K562 (cell line): ENCODE results near the gene ARHGEF16. TPM values are rescaled to one million over a fixed set of nuclear protein-coding genes. Genes with fewer than 3 reads are reported as not detected.

Experiments
- ATAC-seq: fragments of 200-7000 bp; cut with Tn5 transposase; 3 replicates; pipeline ENCODE4 v1.9.1; 2020; ENCODE audit warnings: moderate library complexity
- BruUV-seq: library from RNA; stranded (reverse); fragments of 400-500 nt; replicated peaks from 2 replicates; lab custom pipeline; 2021; lab: Mats Ljungman, UMichigan
- CTCF ChIA-PET: fragments of 300-600 bp; formaldehyde crosslinking; extraction: SDS; loops from one replicate; lab custom pipeline; 2021; ENCODE audit warnings: low intra/inter-chr PET ratio; lab: Yijun Ruan, JAX
- POLR2A ChIA-PET: fragments of 300-600, 350-650 bp; sonication (Branson Sonifier 250); formaldehyde crosslinking; extraction: SDS; loops from one replicate; lab custom pipeline; 2021; ENCODE audit warnings: antibody characterized with exemption, inconsistent platforms; lab: Yijun Ruan, JAX
- DNase-seq, 4 experiments: peaks; one replicate each; pipeline versions ENCODE4 v3.0.0 to v3.0.0-alpha.2; 2011 to 2018; ENCODE audit warnings: low spot score in 3 of 4, mixed read lengths in 3 of 4; ENCODE audit errors: extremely low read depth in 1 of 4
- FAIRE-seq: peaks from 2 replicates; lab custom pipeline; 2011; peaks lifted over from hg19 to GRCh38; lab: Jason Lieb, UNC
- H2AFZ ChIP-seq: 2 replicates; pipeline ENCODE4 v1.6.0; 2011; ENCODE audit warnings: low read depth, low read length, control low read depth, inconsistent platforms
- H3K27ac ChIP-seq: fragments of 200-600 bp; 3 replicates; pipeline ENCODE4 v1.8.0; 2011; ENCODE audit warnings: low read depth, mild to moderate bottlenecking, control low read depth, inconsistent platforms, low read length, moderate library complexity, mixed read lengths; ENCODE audit errors: extremely low read depth
- H3K27me3 ChIP-seq, 2 experiments: fragments of 300-600 bp in 1 of 2; 2 replicates in 1 of 2; 3 replicates in 1 of 2; pipeline versions ENCODE4 v1.6.0 to v1.8.0; 2011; ENCODE audit warnings: inconsistent platforms in 2 of 2, low read length in 2 of 2, mild to moderate bottlenecking in 1 of 2, mixed read lengths in 1 of 2, moderate library complexity in 1 of 2; ENCODE audit not compliant: control insufficient read depth in 2 of 2, insufficient read depth in 2 of 2
- H3K36me3 ChIP-seq: fragments of 300-600 bp; 3 replicates; pipeline ENCODE4 v1.8.0; 2011; ENCODE audit warnings: mild to moderate bottlenecking, low read length, inconsistent platforms; ENCODE audit not compliant: control insufficient read depth, insufficient read depth
- H3K4me1 ChIP-seq, 2 experiments: fragments of 200-600 bp in 1 of 2; replicated peaks in 1 of 2; 2 replicates in 1 of 2; 3 replicates in 1 of 2; pipeline versions ENCODE4 v1.5.1 to v1.8.0; 2011; ENCODE audit warnings: inconsistent platforms in 2 of 2, low read length in 2 of 2, mild to moderate bottlenecking in 1 of 2, mixed read lengths in 1 of 2, moderate library complexity in 1 of 2; ENCODE audit not compliant: control insufficient read depth in 2 of 2, insufficient read depth in 2 of 2
- H3K4me2 ChIP-seq: 2 replicates; pipeline ENCODE4 v1.6.1; 2011; ENCODE audit warnings: low read length, control low read depth, inconsistent platforms, mixed read lengths; ENCODE audit not compliant: insufficient read depth
- H3K4me3 ChIP-seq: fragments of 200-600 bp; sonication (generic), shearing (Covaris generic); 2 replicates; pipeline ENCODE4 v1.5.1; 2016; ENCODE audit warnings: control low read depth, inconsistent platforms
- H3K79me2 ChIP-seq: fragments of 200-600 bp; 3 replicates; pipeline ENCODE4 v1.8.0; 2011; ENCODE audit warnings: low read length, inconsistent platforms; ENCODE audit not compliant: control insufficient read depth, insufficient read depth
- H3K9ac ChIP-seq, 2 experiments: 2 replicates each; pipeline versions ENCODE4 v1.6.0 to v1.6.1; 2011; ENCODE audit warnings: low read depth in 2 of 2, low read length in 2 of 2, control low read depth in 1 of 2, inconsistent platforms in 1 of 2, mild to moderate bottlenecking in 1 of 2, mixed read lengths in 1 of 2; ENCODE audit not compliant: insufficient read depth in 1 of 2
- H3K9me1 ChIP-seq: one replicate; pipeline ENCODE4 v1.6.0; 2011; ENCODE audit warnings: inconsistent platforms, mild to moderate bottlenecking, low read length, moderate library complexity; ENCODE audit not compliant: control insufficient read depth, insufficient read depth
- H3K9me3 ChIP-seq: replicated peaks from 2 replicates; pipeline ENCODE4 v1.5.1; 2011; ENCODE audit warnings: low read depth, low read length, inconsistent platforms; ENCODE audit not compliant: control insufficient read depth, insufficient read depth
- H4K20me1 ChIP-seq: replicated peaks from 2 replicates; pipeline ENCODE4 v1.6.1; 2011; ENCODE audit warnings: low read length, inconsistent platforms, mixed read lengths; ENCODE audit not compliant: control insufficient read depth, insufficient read depth
- CLOCK ChIP-seq: fragments of 250-450 bp; sonication (Bioruptor Pico); IDR thresholded peaks from 2 replicates; pipeline ENCODE4 v1.4.0; 2020; ENCODE audit warnings: mild to moderate bottlenecking, moderate library complexity, borderline replicate concordance
- CXXC5 ChIP-seq: fragments of 250-450 bp; sonication (Bioruptor Pico); IDR thresholded peaks from 2 replicates; pipeline ENCODE4 v1.8.0; 2022; ENCODE audit warnings: inconsistent platforms, mild to moderate bottlenecking, moderate library complexity
- GABPB1 ChIP-seq: sonication (generic); formaldehyde crosslinking; IDR thresholded peaks from 2 replicates; pipeline ENCODE4 v1.8.0; 2022; ENCODE audit warnings: mild to moderate bottlenecking, missing genetic modification reagents
- HDAC8 ChIP-seq: fragments of 450-650 bp; IDR thresholded peaks from 2 replicates; pipeline ENCODE4 v1.6.1; 2016; ENCODE audit warnings: mild to moderate bottlenecking, missing genetic modification characterization, moderate library complexity, missing compliant biosample characterization
- HNRNPK ChIP-seq: fragments of 200-400 bp; formaldehyde crosslinking; IDR thresholded peaks from one replicate; pipeline ENCODE4 v1.6.1; 2018; ENCODE audit warnings: mild to moderate bottlenecking, low read depth, low read length; ENCODE audit not compliant: poor library complexity, severe bottlenecking
- LARP7 ChIP-seq: fragments of 450-650 bp; IDR thresholded peaks from 2 replicates; pipeline ENCODE4 v1.6.1; 2016
- PCBP2 ChIP-seq: fragments of 200-400 bp; formaldehyde crosslinking; IDR thresholded peaks from 2 replicates; pipeline ENCODE4 v1.6.1; 2018; ENCODE audit warnings: low read length, low read depth, mild to moderate bottlenecking, moderate library complexity; ENCODE audit not compliant: poor library complexity, severe bottlenecking
- PPARD ChIP-seq: fragments of 250-450 bp; sonication (Bioruptor Pico); IDR thresholded peaks from 2 replicates; pipeline ENCODE4 v1.8.0; 2022; ENCODE audit warnings: inconsistent platforms, mild to moderate bottlenecking, moderate library complexity
- RBM25 ChIP-seq: fragments of 200-400 bp; formaldehyde crosslinking; IDR thresholded peaks from 2 replicates; pipeline ENCODE4 v1.6.1; 2018; ENCODE audit warnings: low read length, low read depth, moderate library complexity; ENCODE audit not compliant: severe bottlenecking
- SREBF2 ChIP-seq: sonication (generic); formaldehyde crosslinking; IDR thresholded peaks from 2 replicates; pipeline ENCODE4 v1.4.0; 2020; ENCODE audit warnings: mild to moderate bottlenecking, missing genetic modification reagents
- TAL1 ChIP-seq: fragments of 450-650 bp; IDR thresholded peaks from 2 replicates; pipeline ENCODE4 v1.6.1; 2016; ENCODE audit warnings: mild to moderate bottlenecking
- TRIM25 ChIP-seq: fragments of 450-650 bp; IDR thresholded peaks from 2 replicates; pipeline ENCODE4 v1.7.0; 2016; ENCODE audit warnings: borderline replicate concordance
- XRCC5 ChIP-seq: fragments of 200-400 bp; formaldehyde crosslinking; IDR thresholded peaks from 2 replicates; pipeline ENCODE4 v1.6.1; 2017; ENCODE audit warnings: low read depth, mild to moderate bottlenecking, low read length
- ZNF3 ChIP-seq: fragments of 250-450 bp; sonication (Bioruptor Pico); IDR thresholded peaks from 2 replicates; pipeline ENCODE4 v1.5.0; 2021; ENCODE audit warnings: mild to moderate bottlenecking, moderate library complexity
- ZNF354B ChIP-seq: fragments of 250-450 bp; sonication (Bioruptor Pico); IDR thresholded peaks from 2 replicates; pipeline ENCODE4 v1.4.0; 2020
- WGBS: fragments of 100-300 bp; shearing (Covaris generic); methylation state at CpG from one replicate; pipeline ENCODE4 v1.1.6; 2016; ENCODE audit warnings: low coverage, mixed read lengths; ENCODE audit not compliant: insufficient coverage; ENCODE audit errors: missing lambda C conversion rate; 5-methylcytosine and 5-hydroxymethylcytosine counted together
- in situ Hi-C: fragments of 300-500 bp; cut with MboI; formaldehyde crosslinking; loops from 4 replicates; pipeline ENCODE4 v1.15.0; 2018; ENCODE audit warnings: inconsistent platforms, mixed read lengths
- intact Hi-C: fragments of 100-400 bp; cut with micrococcal nuclease; formaldehyde crosslinking; loops from 2 replicates; pipeline ENCODE4 v1.14.2; 2022
- polyA plus RNA-seq, 8 experiments: library from polyadenylated mRNA; depleted of rRNA in 4 of 8; stranded (reverse) in 5 of 8; unstranded in 3 of 8; fragments of >200 nt; fragmentation: Nextera tagmentation in 2 of 8; fragmentation: Illumina TruSeq in 1 of 8; extraction: Ambion mirVana in 2 of 8; extraction: Trizol in 1 of 8; gene quantifications; 2 replicates each; pipeline versions ENCODE4 v1.2.1 to v1.2.3, GENCODE V29; 2011 to 2014; ENCODE audit warnings: inconsistent platforms in 1 of 8, missing spikeins in 1 of 8
- total RNA-seq, 7 experiments: library from RNA; depleted of rRNA in 6 of 7; stranded (reverse); fragments of >200 nt in 6 of 7; fragmentation: Illumina TruSeq in 2 of 7; extraction: Trizol in 2 of 7; gene quantifications; 2 replicates each; pipeline versions ENCODE4 v1.2.1 to v1.2.3, GENCODE V29; 2011 to 2021; ENCODE audit warnings: low replicate concordance in 1 of 7
- TF ChIP-seq, protein P1 (sequence below): sonication (generic); formaldehyde crosslinking; IDR thresholded peaks from 2 replicates; pipeline ENCODE4 v1.4.0; 2020; ENCODE audit warnings: mild to moderate bottlenecking, missing genetic modification reagents

Gene ARHGEF16
- total and polyA plus RNA-seq, 9 of the 15 experiments (the other 6 are each of a cell fraction or from before 2014, with no cell fraction given) = 0.15 to 1.2 (median 0.49) TPM; not detected in 2

DNA sequence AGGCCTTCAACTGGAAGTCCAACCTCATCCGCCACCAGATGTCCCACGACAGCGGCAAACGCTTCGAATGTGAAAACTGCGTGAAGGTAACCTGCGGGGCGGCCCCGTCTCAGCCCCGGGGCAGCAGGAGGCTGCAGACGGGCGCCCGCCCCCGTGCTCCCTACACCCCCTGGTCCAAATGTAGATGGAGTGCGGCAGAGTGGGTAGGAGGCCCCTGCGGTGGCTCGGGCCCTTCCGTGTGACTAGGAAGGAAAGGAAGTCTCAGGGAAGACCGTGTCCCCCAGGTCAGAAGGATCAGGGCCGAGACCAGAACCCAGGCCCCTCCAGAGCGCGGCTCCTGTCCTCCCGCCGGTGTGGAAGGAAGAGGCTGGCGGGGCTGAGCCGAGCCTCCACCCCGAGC is 49.7 kb upstream of the ARHGEF16 start (continued):
- TF ChIP-seq PCBP2 = no peak
- TF ChIP-seq, all 486 proteins: peak for 1

- ChIA-PET CTCF (no interaction called here), POLR2A (interaction anchor here (0.7 kb wide), 1 partner anchor 10 kb away, joined by 3 read pairs; no protein-coding TSS in a partner anchor)
- no peak overlapping the region for H3K4me3 ChIP-seq
- H3K9me1 ChIP-seq = no peaks in the 10 kb centered on the region
- ATAC-seq (no peak; the same call in 2 of the 3 replicates), FAIRE-seq (no peak), DNase-seq (no peak)
- BruUV-seq = no TSS peak
- in situ Hi-C loops (no loop called here), intact Hi-C loops (no loop called here)
- no peak overlapping the region for H3K9ac ChIP-seq
- H3K27me3 ChIP-seq = peaks cover 21 to 52% of the 10 kb centered on the region in 2 experiments; a peak in 4 of 5 replicates
- no peaks in the 10 kb centered on the region for H3K9me3 ChIP-seq
- peaks cover 5% of the 10 kb centered on the region for H4K20me1 ChIP-seq
- H3K36me3 ChIP-seq = no peaks in the 10 kb centered on the region
- WGBS = 1% methylated on average over 30 of the region's 30 CpGs
- H3K79me2 ChIP-seq = no peaks in the 10 kb centered on the region
- H3K4me1 ChIP-seq = peaks cover 0 to 19% of the 10 kb centered on the region in 2 experiments; a peak in 2 of 5 replicates
- no peak overlapping the region for H3K27ac ChIP-seq
- no peak overlapping the region for H2AFZ ChIP-seq
- no peak overlapping the region for H3K4me2 ChIP-seq
- TF ChIP-seq HDAC8 (tag) (no peak), LARP7 (no peak), GABPB1 (no peak), XRCC5 (no peak), ZNF3 (CRISPR knock-in tag) (no peak), CXXC5 (no peak), TAL1 (no peak), HNRNPK (no peak), ZNF354B (CRISPR knock-in tag) (no peak), CLOCK (CRISPR knock-in tag) (no peak), PPARD (CRISPR knock-in tag) (no peak), TRIM25 (no peak), SREBF2 (CRISPR knock-in tag) (no peak), RBM25 (no peak)
- TF ChIP-seq, protein P1, sequence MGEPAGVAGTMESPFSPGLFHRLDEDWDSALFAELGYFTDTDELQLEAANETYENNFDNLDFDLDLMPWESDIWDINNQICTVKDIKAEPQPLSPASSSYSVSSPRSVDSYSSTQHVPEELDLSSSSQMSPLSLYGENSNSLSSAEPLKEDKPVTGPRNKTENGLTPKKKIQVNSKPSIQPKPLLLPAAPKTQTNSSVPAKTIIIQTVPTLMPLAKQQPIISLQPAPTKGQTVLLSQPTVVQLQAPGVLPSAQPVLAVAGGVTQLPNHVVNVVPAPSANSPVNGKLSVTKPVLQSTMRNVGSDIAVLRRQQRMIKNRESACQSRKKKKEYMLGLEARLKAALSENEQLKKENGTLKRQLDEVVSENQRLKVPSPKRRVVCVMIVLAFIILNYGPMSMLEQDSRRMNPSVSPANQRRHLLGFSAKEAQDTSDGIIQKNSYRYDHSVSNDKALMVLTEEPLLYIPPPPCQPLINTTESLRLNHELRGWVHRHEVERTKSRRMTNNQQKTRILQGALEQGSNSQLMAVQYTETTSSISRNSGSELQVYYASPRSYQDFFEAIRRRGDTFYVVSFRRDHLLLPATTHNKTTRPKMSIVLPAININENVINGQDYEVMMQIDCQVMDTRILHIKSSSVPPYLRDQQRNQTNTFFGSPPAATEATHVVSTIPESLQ = no peak
Observed at GRCh38 chr1:3405491-3405890, 49.0 kb upstream of the ARHGEF16 start.
